Liver (tissue), 3 donors: ENCODE data around the gene TUBGCP2.

Experiments used
- CTCF ChIP-seq: fragments of 150-350 bp; IDR thresholded peaks from 2 replicates; pipeline ENCODE4 v1.5.1; 2017; ENCODE audit warnings: improper control_type of control experiment, low read depth, low read length; ENCODE audit not compliant: missing input control
- FOXA1 ChIP-seq: IDR thresholded peaks from 2 replicates; pipeline ENCODE4 v1.6.1; 2016; ENCODE audit warnings: antibody characterized with exemption
- JUND ChIP-seq, 2 donors: IDR thresholded peaks; 2 replicates each; pipeline ENCODE4 v1.6.1; 2016; ENCODE audit warnings: antibody characterized with exemption in 2 of 2
- TAF1 ChIP-seq: conservative IDR thresholded peaks from 2 replicates; pipeline ENCODE4 v1.6.1; 2016; ENCODE audit warnings: antibody characterized with exemption, mild to moderate bottlenecking
- donor health status: healthy.
- donor health status: healthy.

GRCh38 chr10:133242611-133243356 is 65.9 kb downstream of the TUBGCP2 start:
- TF ChIP-seq JUND (IDR thresholded peaks at IDR 0.05) (no peak), CTCF (no peak), FOXA1 (no peak), TAF1 (no peak)
